Activated CD4-positive, alpha-beta T cell treated with anti-CD3 and anti-CD28 coated beads, Interleukin-2, amount 10 ng/mL, durations not matched to agents 7 days and 5 days (primary cell): ENCODE results near the gene KRI1. TPM values are rescaled to one million over a fixed set of nuclear protein-coding genes. Genes with fewer than 3 reads are reported as not detected.

Source experiments
- CTCF ChIA-PET: fragments of 350-600 bp; sonication (Branson Sonifier 250); formaldehyde crosslinking; loops from one replicate; lab custom pipeline; 2021; ENCODE audit warnings: antibody characterized with exemption; lab: Charles Lee
- POLR2A ChIA-PET: fragments of 350-600 bp; sonication (Branson Sonifier 250); formaldehyde crosslinking; loops from one replicate; lab custom pipeline; 2021; ENCODE audit warnings: antibody characterized with exemption; lab: Charles Lee
- DNase-seq: peaks from one replicate; pipeline ENCODE4 v3.0.0-alpha.2; 2020
- H3K27ac Mint-ChIP-seq: one replicate; pipeline ENCODE4 v1.8.0; 2021; ENCODE audit warnings: mild to moderate bottlenecking, moderate library complexity, mixed read lengths
- H3K27me3 Mint-ChIP-seq: one replicate; pipeline ENCODE4 v1.8.0; 2021; ENCODE audit warnings: mixed read lengths
- H3K36me3 Mint-ChIP-seq: one replicate; pipeline ENCODE4 v1.8.0; 2021; ENCODE audit warnings: low read depth, mixed read lengths
- H3K4me1 Mint-ChIP-seq: one replicate; pipeline ENCODE4 v1.8.0; 2021; ENCODE audit warnings: mixed read lengths
- H3K4me3 Mint-ChIP-seq: one replicate; pipeline ENCODE4 v1.8.0; 2021; ENCODE audit warnings: mild to moderate bottlenecking, moderate library complexity, mixed read lengths
- H3K9me3 Mint-ChIP-seq: one replicate; pipeline ENCODE4 v1.8.0; 2021; ENCODE audit warnings: mixed read lengths
- total RNA-seq, 2 experiments: library from RNA; stranded (reverse); gene quantifications; one replicate each; pipeline ENCODE4 v1.2.3, GENCODE V29; 2021

KRI1 gene
- total RNA-seq, 2 experiments from 2014 or later, result 68.1 to 78.4 TPM

- ChIA-PET CTCF (interaction anchor here (0.9 to 3.3 kb wide), 11 partner anchors 12 to 153 kb away, joined by 3 to 17 read pairs (median 4); partner anchors contain the start of gene KEAP1), POLR2A (interaction anchor here (0.6 kb wide), 1 partner anchor 58 kb away, joined by 5 read pairs; no protein-coding TSS in a partner anchor)
- Mint-ChIP-seq H3K27ac (peak within 1 kb of the TSS; percentile 97), H3K27me3 (no peaks in the 10 kb centered on the region), H3K9me3 (no peaks in the 10 kb centered on the region), H3K4me1 (peaks cover 41% of the 10 kb centered on the region), H3K36me3 (peaks cover 31% of the 10 kb centered on the region), H3K4me3 (peak within 1 kb of the TSS; percentile 98)
- DNase-seq, result peak; percentile 100
Measured at GRCh38 chr19:10568826-10569651, 3.2 kb upstream of the KRI1 start, which contains the start of gene CDKN2D. Gene CDKN2D (minus strand): TSS chr19:10568979. CDS start chr19:10568653, 326 bp downstream.

- Mint-ChIP-seq H3K36me3 (peaks cover 31% of the 10 kb centered on the region), H3K4me1 (peaks cover 41% of the 10 kb centered on the region), H3K27me3 (no peaks in the 10 kb centered on the region), H3K4me3 (peak overlapping the region; percentile 98), H3K9me3 (no peaks in the 10 kb centered on the region), H3K27ac (peak overlapping the region; percentile 95)
- CTCF ChIA-PET, result interaction anchor here (1.0 to 3.3 kb wide), 12 partner anchors 13 to 156 kb away, joined by 3 to 17 read pairs (median 4); partner anchors contain the start of gene DNM2
- POLR2A ChIA-PET, result no interaction called here
- peak; percentile 69 for DNase-seq
Measured at GRCh38 chr19:10568062-10568825, 2.4 kb upstream of the KRI1 start.

- H3K27ac Mint-ChIP-seq, result peak overlapping the region; percentile 95
- ChIA-PET POLR2A (no interaction called here), CTCF (interaction anchor here (0.6 to 3.3 kb wide), 14 partner anchors 13 to 156 kb away, joined by 3 to 17 read pairs (median 4); partner anchors contain the start of genes DNM2 and QTRT1)
- H3K36me3 Mint-ChIP-seq, result peaks cover 32% of the 10 kb centered on the region
- peak overlapping the region; percentile 98 for H3K4me3 Mint-ChIP-seq
- no peaks in the 10 kb centered on the region for H3K9me3 Mint-ChIP-seq
- no peak for DNase-seq
- no peaks in the 10 kb centered on the region for H3K27me3 Mint-ChIP-seq
- H3K4me1 Mint-ChIP-seq, result peaks cover 41% of the 10 kb centered on the region
Measured at GRCh38 chr19:10567656-10568055, 1.8 kb upstream of the KRI1 start.

- H3K9me3 Mint-ChIP-seq, result no peaks in the 10 kb centered on the region
Measured at GRCh38 chr19:10566658-10567410, 1.0 kb upstream of the KRI1 start.

GRCh38 chr19:10566408-10566657 lies 523 bp upstream of the KRI1 start:
- H3K4me1 Mint-ChIP-seq, result peaks cover 37% of the 10 kb centered on the region
- H3K4me3 Mint-ChIP-seq, result peak overlapping the region; percentile 98
- DNase-seq, result no peak
- ChIA-PET CTCF (interaction anchor here (0.6 to 2.1 kb wide), 11 partner anchors 8 to 298 kb away, joined by 3 to 7 read pairs (median 3); no protein-coding TSS in a partner anchor), POLR2A (no interaction called here)
- no peaks in the 10 kb centered on the region for H3K9me3 Mint-ChIP-seq
- peak overlapping the region; percentile 95 for H3K27ac Mint-ChIP-seq
- no peaks in the 10 kb centered on the region for H3K27me3 Mint-ChIP-seq
- peaks cover 41% of the 10 kb centered on the region for H3K36me3 Mint-ChIP-seq

More at GRCh38 chr19:10566658-10567410, 1.0 kb upstream of the KRI1 start:
- H3K4me3 Mint-ChIP-seq, result peak overlapping the region; percentile 98
- POLR2A ChIA-PET, result no interaction called here
- peaks cover 35% of the 10 kb centered on the region for H3K4me1 Mint-ChIP-seq
- peak; percentile 74 for DNase-seq
- H3K27ac Mint-ChIP-seq, result peak overlapping the region; percentile 95
- H3K27me3 Mint-ChIP-seq, result no peaks in the 10 kb centered on the region
- peaks cover 36% of the 10 kb centered on the region for H3K36me3 Mint-ChIP-seq
- CTCF ChIA-PET, result interaction anchor here (0.6 to 3.3 kb wide), 16 partner anchors 9 to 297 kb away, joined by 3 to 17 read pairs (median 4); partner anchors contain the start of genes DNM2 and QTRT1

GRCh38 chr19:10565028-10565566 lies 713 bp downstream of the KRI1 start:
- CTCF ChIA-PET, result no interaction called here
- no peaks in the 10 kb centered on the region for H3K9me3 Mint-ChIP-seq
- peaks cover 38% of the 10 kb centered on the region for H3K4me1 Mint-ChIP-seq
- peaks cover 52% of the 10 kb centered on the region for H3K36me3 Mint-ChIP-seq
- H3K27me3 Mint-ChIP-seq, result no peaks in the 10 kb centered on the region
- DNase-seq, result peak; percentile 67
- POLR2A ChIA-PET, result no interaction called here
- peak overlapping the region; percentile 98 for H3K4me3 Mint-ChIP-seq
- peak overlapping the region; percentile 95 for H3K27ac Mint-ChIP-seq

GRCh38 chr19:10562609-10563008 lies 3.2 kb downstream of the KRI1 start:
- Mint-ChIP-seq H3K36me3 (peaks cover 66% of the 10 kb centered on the region), H3K4me1 (peaks cover 33% of the 10 kb centered on the region)
- no peak for DNase-seq

GRCh38 chr19:10560154-10560553 lies 5.7 kb downstream of the KRI1 start:
- no peaks in the 10 kb centered on the region for H3K9me3 Mint-ChIP-seq
- ChIA-PET POLR2A (no interaction called here), CTCF (interaction anchor here (1.6 kb wide), 1 partner anchor 8 kb away, joined by 6 read pairs; no protein-coding TSS in a partner anchor)
- peaks cover 62% of the 10 kb centered on the region for H3K36me3 Mint-ChIP-seq
- DNase-seq, result no peak
- H3K27ac Mint-ChIP-seq, result no peak overlapping the region
- H3K4me1 Mint-ChIP-seq, result peaks cover 31% of the 10 kb centered on the region
- no peak overlapping the region for H3K4me3 Mint-ChIP-seq
- no peaks in the 10 kb centered on the region for H3K27me3 Mint-ChIP-seq

More at GRCh38 chr19:10562609-10563008, 3.2 kb downstream of the KRI1 start:
- H3K27ac Mint-ChIP-seq, result no peak overlapping the region
- H3K4me3 Mint-ChIP-seq, result no peak overlapping the region
- ChIA-PET POLR2A (no interaction called here), CTCF (interaction anchor here (1.4 kb wide), 1 partner anchor 157 kb away, joined by 3 read pairs; no protein-coding TSS in a partner anchor)
- H3K27me3 Mint-ChIP-seq, result no peaks in the 10 kb centered on the region
- H3K9me3 Mint-ChIP-seq, result no peaks in the 10 kb centered on the region

- Mint-ChIP-seq H3K9me3 (no peaks in the 10 kb centered on the region), H3K36me3 (peaks cover 74% of the 10 kb centered on the region), H3K4me1 (peaks cover 47% of the 10 kb centered on the region), H3K27ac (no peak overlapping the region), H3K27me3 (no peaks in the 10 kb centered on the region), H3K4me3 (no peak overlapping the region)
- DNase-seq, result no peak
- CTCF ChIA-PET, result interaction anchor here (0.7 to 0.9 kb wide), 2 partner anchors 9 to 313 kb away, joined by 3 read pairs; no protein-coding TSS in a partner anchor
- POLR2A ChIA-PET, result interaction anchor here (0.6 kb wide), 1 partner anchor 11 kb away, joined by 3 read pairs; no protein-coding TSS in a partner anchor
Measured at GRCh38 chr19:10557603-10558197, 8.1 kb downstream of the KRI1 start.

GRCh38 chr19:10555610-10555973 lies 10.2 kb downstream of the KRI1 start:
- Mint-ChIP-seq H3K36me3 (peaks cover 75% of the 10 kb centered on the region), H3K27me3 (no peaks in the 10 kb centered on the region), H3K27ac (peak overlapping the region; percentile 96), H3K4me1 (peaks cover 59% of the 10 kb centered on the region), H3K9me3 (no peaks in the 10 kb centered on the region), H3K4me3 (no peak overlapping the region)
- CTCF ChIA-PET, result interaction anchor here (0.6 to 2.3 kb wide), 6 partner anchors 10 to 738 kb away, joined by 3 to 8 read pairs (median 4); partner anchors contain the start of gene KRI1
- POLR2A ChIA-PET, result no interaction called here
- no peak for DNase-seq
